Measurements from ENCODE around the gene PRELID3B. TPM values are rescaled to one million over a fixed set of nuclear protein-coding genes. Genes with fewer than 3 reads are reported as not detected.
A peak's percentile ranks its signal among the peaks of the same experiment; 100 is the strongest.
"Not testable (repeated sequence)": the region's sequence is repeated elsewhere in the genome, so short reads cannot be mapped to it uniquely, and the experiment has no call there.

PRELID3B gene
- total RNA-seq, 1 donor from 2014 or later: 16.4 TPM

GRCh38 chr20:59011874-59012157 lies 30.8 kb downstream of the PRELID3B start:
- not testable (repeated sequence) for ATAC-seq; DNase-seq (ENCODE audit: low spot score)

- DNase-seq (ENCODE audit: low spot score) (no peak), ATAC-seq (no peak)
Observed at GRCh38 chr20:59010995-59011873, 31.4 kb downstream of the PRELID3B start.

GRCh38 chr20:59010321-59010994 lies 32.1 kb downstream of the PRELID3B start:
- no peak for ATAC-seq
- no peak for DNase-seq (ENCODE audit: low spot score)

GRCh38 chr20:59008715-59009336 lies 33.8 kb downstream of the PRELID3B start:
- no peak for ATAC-seq
- DNase-seq (ENCODE audit: low spot score): peak; percentile 41

- DNase-seq (ENCODE audit: low spot score): peak; percentile 53
Observed at GRCh38 chr20:59007665-59008511, 34.7 kb downstream of the PRELID3B start.

GRCh38 chr20:59006864-59007664 lies 35.5 kb downstream of the PRELID3B start, which contains the start of gene CTSZ:
Gene CTSZ (minus strand): TSS chr20:59007254. CDS start chr20:59007128, 126 bp downstream.
- peak; percentile 78 for ATAC-seq

More at GRCh38 chr20:59007665-59008511, 34.7 kb downstream of the PRELID3B start:
- ATAC-seq: no peak

GRCh38 chr20:59006167-59006863 lies 36.3 kb downstream of the PRELID3B start:
- DNase-seq (ENCODE audit: low spot score) (peak; percentile 96), ATAC-seq (peak; percentile 72)

More at GRCh38 chr20:59006864-59007664, 35.5 kb downstream of the PRELID3B start, which contains the start of gene CTSZ:
- DNase-seq (ENCODE audit: low spot score): peak; percentile 88

GRCh38 chr20:59005523-59006166 lies 36.9 kb downstream of the PRELID3B start:
- no peak for DNase-seq (ENCODE audit: low spot score)
- peak; percentile 3 for ATAC-seq

GRCh38 chr20:59004763-59005522 lies 37.6 kb downstream of the PRELID3B start:
- ATAC-seq (peak; percentile 48), DNase-seq (ENCODE audit: low spot score) (peak; percentile 86)

GRCh38 chr20:59004493-59004762 lies 38.2 kb downstream of the PRELID3B start:
- ATAC-seq (no peak), DNase-seq (ENCODE audit: low spot score) (no peak)

- DNase-seq (ENCODE audit: low spot score) (no peak), ATAC-seq (no peak)
Observed at GRCh38 chr20:59003836-59004492, 38.6 kb downstream of the PRELID3B start.

- ATAC-seq (no peak), DNase-seq (ENCODE audit: low spot score) (no peak)
Observed at GRCh38 chr20:59002874-59003399, 39.6 kb downstream of the PRELID3B start.

- ATAC-seq (no peak), DNase-seq (ENCODE audit: low spot score) (no peak)
Observed at GRCh38 chr20:59002388-59002787, 40.2 kb downstream of the PRELID3B start.

- no peak for DNase-seq (ENCODE audit: low spot score)
- no peak for ATAC-seq
Observed at GRCh38 chr20:59001449-59002171, 41.0 kb downstream of the PRELID3B start.

- no peak for ATAC-seq
Observed at GRCh38 chr20:59001068-59001448, 41.5 kb downstream of the PRELID3B start.

GRCh38 chr20:59000326-59000725 lies 42.3 kb downstream of the PRELID3B start:
- ATAC-seq (no peak), DNase-seq (ENCODE audit: low spot score) (no peak)

More at GRCh38 chr20:59001068-59001448, 41.5 kb downstream of the PRELID3B start:
- DNase-seq (ENCODE audit: low spot score): no peak

GRCh38 chr20:58998656-58999055 lies 43.9 kb downstream of the PRELID3B start:
- DNase-seq (ENCODE audit: low spot score) (no peak), ATAC-seq (no peak)
